HCT116 (cell line): ENCODE measurements around the gene DRD5. TPM values are rescaled to one million over a fixed set of nuclear protein-coding genes. Genes with fewer than 3 reads are reported as not detected.

ENCODE experiments used
- ATAC-seq: fragments of 200-7000 bp; cut with Tn5 transposase; 2 replicates; pipeline ENCODE4 v1.9.1; 2020; ENCODE audit warnings: mild to moderate bottlenecking, moderate library complexity
- BruUV-seq: library from RNA; stranded (reverse); fragments of 400-500 nt; replicated peaks from 2 replicates; lab custom pipeline; 2021; lab: Mats Ljungman, UMichigan
- CTCF ChIA-PET: fragments of 300-600 bp; sonication (Branson Sonifier 250); formaldehyde crosslinking; loops from one replicate; lab custom pipeline; 2021; ENCODE audit warnings: antibody characterized with exemption; lab: Charles Lee
- POLR2A ChIA-PET: fragments of 300-600, 350-600 bp; sonication (Branson Sonifier 250); formaldehyde crosslinking; loops from one replicate; lab custom pipeline; 2021; ENCODE audit warnings: antibody characterized with exemption; lab: Charles Lee
- RAD21 ChIA-PET, 2 experiments: fragments of 300-600 bp; sonication (Branson Sonifier 250); formaldehyde crosslinking; loops; one replicate each; lab custom pipeline; 2023; ENCODE audit warnings: low total read pairs in 2 of 2; ENCODE audit not compliant: uncharacterized antibody in 2 of 2, unreplicated experiment in 2 of 2, low non-redundant PET in 1 of 2; lab: Charles Lee
- DNase-seq: peaks from one replicate; pipeline ENCODE4 v3.0.0-alpha.2; 2010; ENCODE audit warnings: low read depth, low spot score
- H2AFZ ChIP-seq: fragments of 200-600 bp; shearing (Covaris generic), sonication (generic); 2 replicates; pipeline ENCODE4 v1.6.1; 2017; ENCODE audit warnings: low read depth, mixed run types, mixed read lengths, antibody characterized with exemption, low read length; ENCODE audit not compliant: poor library complexity, severe bottlenecking
- H3K27ac ChIP-seq: 2 replicates; pipeline ENCODE4 v1.5.1; 2012; ENCODE audit warnings: low read depth, low read length
- H3K27me3 ChIP-seq: fragments of 200-600 bp; sonication (generic); 2 replicates; pipeline ENCODE4 v1.6.1; 2016; ENCODE audit warnings: mixed run types, low read length, mixed read lengths; ENCODE audit not compliant: insufficient read depth
- H3K36me3 ChIP-seq, 2 experiments: fragments of 200-500 bp in 1 of 2; fragments of 200-600 bp in 1 of 2; sonication (Bioruptor generic) in 1 of 2; sonication (generic) in 1 of 2; 2 replicates each; pipeline versions ENCODE4 v1.5.1 to v1.6.1; 2014 to 2016; ENCODE audit warnings: low read length in 2 of 2, inconsistent platforms in 1 of 2, mixed read lengths in 1 of 2, mixed run types in 1 of 2; ENCODE audit not compliant: insufficient read depth in 2 of 2, control insufficient read depth in 1 of 2
- H3K4me1 ChIP-seq, 2 experiments: fragments of 200-600 bp in 1 of 2; sonication (generic) in 1 of 2; 2 replicates each; pipeline versions ENCODE4 v1.5.1 to v1.6.1; 2012 to 2017; ENCODE audit warnings: low read length in 2 of 2, inconsistent platforms in 1 of 2, mild to moderate bottlenecking in 1 of 2, mixed read lengths in 1 of 2, mixed run types in 1 of 2, moderate library complexity in 1 of 2; ENCODE audit not compliant: insufficient read depth in 2 of 2, control insufficient read depth in 1 of 2
- H3K4me2 ChIP-seq: fragments of 200-600 bp; sonication (generic); 2 replicates; pipeline ENCODE4 v1.6.1; 2017; ENCODE audit warnings: mixed run types, low read length, mixed read lengths
- H3K4me3 ChIP-seq, 2 experiments: fragments of 200-600 bp in 1 of 2; sonication (generic) in 1 of 2; replicated peaks in 1 of 2; 2 replicates each; pipeline ENCODE4 v1.5.1; 2011 to 2016; ENCODE audit warnings: low read length in 2 of 2, control low read depth in 1 of 2, low read depth in 1 of 2, mild to moderate bottlenecking in 1 of 2, mixed read lengths in 1 of 2, mixed run types in 1 of 2
- H3K79me2 ChIP-seq: fragments of 200-600 bp; sonication (generic); 2 replicates; pipeline ENCODE4 v1.6.1; 2017; ENCODE audit warnings: mild to moderate bottlenecking, mixed run types, low read length, moderate library complexity, mixed read lengths; ENCODE audit not compliant: insufficient read depth
- H3K9ac ChIP-seq: fragments of 200-600 bp; sonication (generic); 2 replicates; pipeline ENCODE4 v1.6.1; 2016; ENCODE audit warnings: low read length, mixed read lengths
- H3K9me2 ChIP-seq: fragments of 200-600 bp; sonication (generic), shearing (Covaris generic); 2 replicates; pipeline ENCODE4 v1.6.1; 2017; ENCODE audit warnings: mixed run types, mild to moderate bottlenecking, moderate library complexity; ENCODE audit not compliant: insufficient read depth
- H3K9me3 ChIP-seq, 2 experiments: fragments of 200-500 bp in 1 of 2; fragments of 200-600 bp in 1 of 2; sonication (Bioruptor generic) in 1 of 2; sonication (generic) in 1 of 2; 2 replicates each; pipeline ENCODE4 v1.6.1; 2014 to 2017; ENCODE audit warnings: low read length in 2 of 2, mixed read lengths in 2 of 2, inconsistent platforms in 1 of 2, low read depth in 1 of 2, mild to moderate bottlenecking in 1 of 2, mixed run types in 1 of 2, moderate library complexity in 1 of 2; ENCODE audit not compliant: control insufficient read depth in 1 of 2, insufficient read depth in 1 of 2
- H4K20me1 ChIP-seq: fragments of 200-600 bp; sonication (generic), shearing (Covaris generic); 2 replicates; pipeline ENCODE4 v1.6.1; 2017; ENCODE audit warnings: mixed run types, mild to moderate bottlenecking, moderate library complexity; ENCODE audit not compliant: insufficient read depth
- CEBPB ChIP-seq: IDR thresholded peaks from 2 replicates; pipeline ENCODE4 v1.6.1; 2012; ENCODE audit warnings: low read depth
- ELF1 ChIP-seq: IDR thresholded peaks from 2 replicates; pipeline ENCODE4 v1.6.1; 2012; ENCODE audit warnings: low read depth, borderline replicate concordance
- EZH2 ChIP-seq: fragments of 200-600 bp; sonication (generic); IDR thresholded peaks from 2 replicates; pipeline ENCODE4 v1.6.1; 2017; ENCODE audit warnings: antibody characterized with exemption, mixed run types
- FOSL1 ChIP-seq: IDR thresholded peaks from 2 replicates; pipeline ENCODE4 v1.6.1; 2012; ENCODE audit warnings: low read depth
- JUND ChIP-seq: IDR thresholded peaks from 2 replicates; pipeline ENCODE4 v1.6.1; 2012
- POLR2A ChIP-seq: IDR thresholded peaks from 2 replicates; pipeline ENCODE4 v1.7.0; 2011; ENCODE audit warnings: borderline replicate concordance; ENCODE audit not compliant: insufficient read depth, insufficient read length; ENCODE audit errors: extremely low read depth
- POLR2AphosphoS5 ChIP-seq: IDR thresholded peaks from 2 replicates; pipeline ENCODE4 v1.6.1; 2011; ENCODE audit warnings: mild to moderate bottlenecking, low read depth, low read length, moderate library complexity
- SIN3A ChIP-seq: IDR thresholded peaks from 2 replicates; pipeline ENCODE4 v1.6.1; 2012; ENCODE audit warnings: low read depth
- SP1 ChIP-seq: IDR thresholded peaks from 2 replicates; pipeline ENCODE4 v1.6.1; 2012; ENCODE audit warnings: low read depth
- SRF ChIP-seq: IDR thresholded peaks from 2 replicates; pipeline ENCODE4 v1.6.1; 2012; ENCODE audit warnings: low read depth
- YY1 ChIP-seq: IDR thresholded peaks from 2 replicates; pipeline ENCODE4 v1.6.1; 2011; ENCODE audit warnings: low read length, low read depth, moderate library complexity, mild to moderate bottlenecking; ENCODE audit not compliant: insufficient replicate concordance; ENCODE audit errors: extremely low read depth
- intact Hi-C: fragments of 100-400 bp; cut with micrococcal nuclease; formaldehyde crosslinking; loops from 2 replicates; pipeline ENCODE4 v1.10.0; 2022
- total RNA-seq: library from RNA; stranded (reverse); gene quantifications from one replicate; pipeline ENCODE4 v1.2.1, GENCODE V29; 2021; ENCODE audit not compliant: unreplicated experiment
- TF ChIP-seq, protein P1 (sequence below): IDR thresholded peaks from 2 replicates; pipeline ENCODE4 v1.6.1; 2011; ENCODE audit warnings: mild to moderate bottlenecking, low read length, moderate library complexity; ENCODE audit not compliant: insufficient replicate concordance; ENCODE audit errors: extremely low read depth
- TF ChIP-seq, protein P2 (sequence below), 3 experiments: fragments of 200-600 bp in 1 of 3; sonication (generic) in 1 of 3; IDR thresholded peaks in 2 of 3; conservative IDR thresholded peaks in 1 of 3; 2 replicates each; pipeline ENCODE4 v1.5.1; 2012 to 2017; ENCODE audit warnings: low read depth in 2 of 3, low read length in 2 of 3, antibody characterized with exemption in 1 of 3, borderline replicate concordance in 1 of 3, control low read depth in 1 of 3, mild to moderate bottlenecking in 1 of 3, mixed read lengths in 1 of 3, mixed run types in 1 of 3, moderate library complexity in 1 of 3; ENCODE audit not compliant: insufficient read depth in 1 of 3

DRD5 gene
- total RNA-seq, 1 experiment from 2014 or later, result not detected

DNA sequence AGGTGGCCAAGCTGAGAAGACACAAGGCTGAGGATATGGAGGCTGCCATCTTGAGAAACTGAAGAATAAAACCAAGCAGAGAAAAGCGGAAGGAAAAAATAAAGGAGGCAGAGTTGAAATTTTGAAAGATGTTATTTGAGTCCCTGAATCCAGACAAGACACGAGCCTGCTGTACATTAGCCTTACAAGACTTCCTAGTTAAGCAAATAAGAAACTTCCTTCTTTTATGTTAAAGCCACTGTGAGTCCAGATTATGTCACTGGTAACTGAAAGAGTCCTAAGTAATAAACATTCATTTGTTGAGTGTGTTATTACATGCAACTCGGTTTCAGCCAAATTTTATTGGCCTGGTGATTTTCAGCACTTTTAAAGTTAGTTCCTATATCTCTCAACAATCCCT, 30.4 kb downstream of the DRD5 start:
- TF ChIP-seq YY1, result no peak
- TF ChIP-seq ELF1, result no peak
- TF ChIP-seq CEBPB, result no peak
- TF ChIP-seq, protein P1, sequence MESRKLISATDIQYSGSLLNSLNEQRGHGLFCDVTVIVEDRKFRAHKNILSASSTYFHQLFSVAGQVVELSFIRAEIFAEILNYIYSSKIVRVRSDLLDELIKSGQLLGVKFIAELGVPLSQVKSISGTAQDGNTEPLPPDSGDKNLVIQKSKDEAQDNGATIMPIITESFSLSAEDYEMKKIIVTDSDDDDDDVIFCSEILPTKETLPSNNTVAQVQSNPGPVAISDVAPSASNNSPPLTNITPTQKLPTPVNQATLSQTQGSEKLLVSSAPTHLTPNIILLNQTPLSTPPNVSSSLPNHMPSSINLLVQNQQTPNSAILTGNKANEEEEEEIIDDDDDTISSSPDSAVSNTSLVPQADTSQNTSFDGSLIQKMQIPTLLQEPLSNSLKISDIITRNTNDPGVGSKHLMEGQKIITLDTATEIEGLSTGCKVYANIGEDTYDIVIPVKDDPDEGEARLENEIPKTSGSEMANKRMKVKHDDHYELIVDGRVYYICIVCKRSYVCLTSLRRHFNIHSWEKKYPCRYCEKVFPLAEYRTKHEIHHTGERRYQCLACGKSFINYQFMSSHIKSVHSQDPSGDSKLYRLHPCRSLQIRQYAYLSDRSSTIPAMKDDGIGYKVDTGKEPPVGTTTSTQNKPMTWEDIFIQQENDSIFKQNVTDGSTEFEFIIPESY, result no peak
- TF ChIP-seq JUND, result no peak
- TF ChIP-seq, protein P2, sequence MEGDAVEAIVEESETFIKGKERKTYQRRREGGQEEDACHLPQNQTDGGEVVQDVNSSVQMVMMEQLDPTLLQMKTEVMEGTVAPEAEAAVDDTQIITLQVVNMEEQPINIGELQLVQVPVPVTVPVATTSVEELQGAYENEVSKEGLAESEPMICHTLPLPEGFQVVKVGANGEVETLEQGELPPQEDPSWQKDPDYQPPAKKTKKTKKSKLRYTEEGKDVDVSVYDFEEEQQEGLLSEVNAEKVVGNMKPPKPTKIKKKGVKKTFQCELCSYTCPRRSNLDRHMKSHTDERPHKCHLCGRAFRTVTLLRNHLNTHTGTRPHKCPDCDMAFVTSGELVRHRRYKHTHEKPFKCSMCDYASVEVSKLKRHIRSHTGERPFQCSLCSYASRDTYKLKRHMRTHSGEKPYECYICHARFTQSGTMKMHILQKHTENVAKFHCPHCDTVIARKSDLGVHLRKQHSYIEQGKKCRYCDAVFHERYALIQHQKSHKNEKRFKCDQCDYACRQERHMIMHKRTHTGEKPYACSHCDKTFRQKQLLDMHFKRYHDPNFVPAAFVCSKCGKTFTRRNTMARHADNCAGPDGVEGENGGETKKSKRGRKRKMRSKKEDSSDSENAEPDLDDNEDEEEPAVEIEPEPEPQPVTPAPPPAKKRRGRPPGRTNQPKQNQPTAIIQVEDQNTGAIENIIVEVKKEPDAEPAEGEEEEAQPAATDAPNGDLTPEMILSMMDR (IDR thresholded peaks at IDR 0.05 in 2 of 3, conservative IDR thresholded peaks at IDR 0.05 in 1 of 3; ENCODE audit: borderline replicate concordance in 1 of 3, insufficient read depth in 1 of 3, low read depth in 2 of 3, low read length in 2 of 3), result no peak
- no peak for TF ChIP-seq FOSL1
- TF ChIP-seq POLR2A, result no peak
- no peak for TF ChIP-seq SRF
- no peak for TF ChIP-seq SIN3A
- TF ChIP-seq SP1, result no peak
- TF ChIP-seq POLR2AphosphoS5, result no peak
- no peak for TF ChIP-seq EZH2
- Histone ChIP-seq H3K4me2 (no peak overlapping the region), H2AFZ (no peak overlapping the region), H3K79me2 (no peaks in the 10 kb centered on the region), H3K4me1 (no peaks in the 10 kb centered on the region), H3K4me3 (no peak overlapping the region), H3K27ac (no peak overlapping the region), H3K27me3 (peaks cover 26% of the 10 kb centered on the region), H3K36me3 (no peaks in the 10 kb centered on the region), H4K20me1 (no peaks in the 10 kb centered on the region), H3K9ac (no peak overlapping the region), H3K9me2 (no peaks in the 10 kb centered on the region), H3K9me3 (no peaks in the 10 kb centered on the region)
- POLR2A ChIA-PET, result no interaction called here
- RAD21 ChIA-PET, result no interaction called here
- BruUV-seq, result no TSS peak
- CTCF ChIA-PET, result no interaction called here
- intact Hi-C loops, result no loop called here
- DNase-seq (no peak), ATAC-seq (no peak)
